ENCODE data around the gene CENPH.

- TF ChIP-seq, protein P1, sequence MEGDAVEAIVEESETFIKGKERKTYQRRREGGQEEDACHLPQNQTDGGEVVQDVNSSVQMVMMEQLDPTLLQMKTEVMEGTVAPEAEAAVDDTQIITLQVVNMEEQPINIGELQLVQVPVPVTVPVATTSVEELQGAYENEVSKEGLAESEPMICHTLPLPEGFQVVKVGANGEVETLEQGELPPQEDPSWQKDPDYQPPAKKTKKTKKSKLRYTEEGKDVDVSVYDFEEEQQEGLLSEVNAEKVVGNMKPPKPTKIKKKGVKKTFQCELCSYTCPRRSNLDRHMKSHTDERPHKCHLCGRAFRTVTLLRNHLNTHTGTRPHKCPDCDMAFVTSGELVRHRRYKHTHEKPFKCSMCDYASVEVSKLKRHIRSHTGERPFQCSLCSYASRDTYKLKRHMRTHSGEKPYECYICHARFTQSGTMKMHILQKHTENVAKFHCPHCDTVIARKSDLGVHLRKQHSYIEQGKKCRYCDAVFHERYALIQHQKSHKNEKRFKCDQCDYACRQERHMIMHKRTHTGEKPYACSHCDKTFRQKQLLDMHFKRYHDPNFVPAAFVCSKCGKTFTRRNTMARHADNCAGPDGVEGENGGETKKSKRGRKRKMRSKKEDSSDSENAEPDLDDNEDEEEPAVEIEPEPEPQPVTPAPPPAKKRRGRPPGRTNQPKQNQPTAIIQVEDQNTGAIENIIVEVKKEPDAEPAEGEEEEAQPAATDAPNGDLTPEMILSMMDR (IDR thresholded peaks at IDR 0.05): no peak
- no peak for TF ChIP-seq POLR2A (IDR thresholded peaks at IDR 0.05)
- TF ChIP-seq POLR2AphosphoS5 (IDR thresholded peaks at IDR 0.05): no peak
- TF ChIP-seq EP300 (IDR thresholded peaks at IDR 0.05): no peak
Observed at GRCh38 chr5:69149676-69150010, 39.7 kb upstream of the CENPH start.

Measured in sigmoid colon (tissue), 4 donors.